B cell (primary cell): ENCODE results near the gene SPATA32. TPM values are rescaled to one million over a fixed set of nuclear protein-coding genes. Genes with fewer than 3 reads are reported as not detected.
A peak's percentile ranks its signal among the peaks of the same experiment; 100 is the strongest.

Source experiments
- ATAC-seq: fragments of 200-7000 bp; cut with Tn5 transposase; one replicate; pipeline ENCODE4 v1.10.0; 2021; ENCODE audit warnings: low read depth, mild to moderate bottlenecking, moderate number of reproducible peaks, moderate library complexity
- CTCF ChIA-PET: fragments of 350-600 bp; sonication (Branson Sonifier 250); formaldehyde crosslinking; loops from one replicate; lab custom pipeline; 2021; ENCODE audit warnings: antibody characterized with exemption, inconsistent platforms; lab: Charles Lee
- POLR2A ChIA-PET: fragments of 350-600 bp; sonication (Branson Sonifier 250); formaldehyde crosslinking; loops from one replicate; lab custom pipeline; 2021; ENCODE audit warnings: antibody characterized with exemption; lab: Charles Lee
- DNase-seq: peaks from one replicate; pipeline ENCODE4 v3.0.0; 2013
- H2AFZ ChIP-seq: 2 replicates; pipeline ENCODE4 v1.6.1; 2012; ENCODE audit warnings: mild to moderate bottlenecking, low read depth, low read length; ENCODE audit not compliant: insufficient read depth, poor library complexity, severe bottlenecking
- H3K27ac ChIP-seq, 2 donors: 1 replicate in 1 of 2; 2 replicates in 1 of 2; pipeline ENCODE4 v1.5.1; 2012 to 2013; ENCODE audit warnings: low read length in 2 of 2, mild to moderate bottlenecking in 2 of 2, moderate library complexity in 1 of 2
- H3K27me3 ChIP-seq, 4 experiments: fragments of 200-600 bp in 1 of 4; sonication (generic) in 1 of 4; replicated peaks in 1 of 4; 1 replicate in 2 of 4; 2 replicates in 2 of 4; pipeline versions ENCODE4 v1.6.1 to v1.7.0; 2013 to 2016; ENCODE audit warnings: low read length in 3 of 4, mild to moderate bottlenecking in 2 of 4, mixed read lengths in 1 of 4, moderate library complexity in 1 of 4; ENCODE audit not compliant: insufficient read depth in 4 of 4, control insufficient read depth in 3 of 4; ENCODE audit errors: control extremely low read depth in 1 of 4
- H3K36me3 ChIP-seq, 2 experiments: replicated peaks in 1 of 2; 1 replicate in 1 of 2; 2 replicates in 1 of 2; pipeline versions ENCODE4 v1.6.1 to v1.7.1; 2013; ENCODE audit warnings: low read length in 1 of 2; ENCODE audit not compliant: insufficient read depth in 2 of 2, control insufficient read depth in 1 of 2; ENCODE audit errors: control extremely low read depth in 1 of 2, extremely low read depth in 1 of 2
- H3K4me1 ChIP-seq, 2 donors: fragments of 200-600 bp in 1 of 2; sonication (generic) in 1 of 2; 1 replicate in 1 of 2; 2 replicates in 1 of 2; pipeline versions ENCODE4 v1.5.1 to v1.6.1; 2013 to 2017; ENCODE audit warnings: low read length in 2 of 2; ENCODE audit not compliant: control insufficient read depth in 2 of 2, insufficient read depth in 2 of 2
- H3K4me2 ChIP-seq: replicated peaks from 2 replicates; pipeline ENCODE3; 2012; ENCODE audit warnings: mild to moderate bottlenecking, low read depth, low read length; ENCODE audit not compliant: poor library complexity, severe bottlenecking
- H3K4me3 ChIP-seq, 5 experiments: fragments of 200-600 bp in 1 of 5; sonication (generic) in 1 of 5; 1 replicate in 3 of 5; 2 replicates in 2 of 5; pipeline versions ENCODE4 v1.5.1 to v1.7.0; 2011 to 2016; ENCODE audit warnings: low read length in 4 of 5, mild to moderate bottlenecking in 4 of 5, low read depth in 2 of 5, control low read depth in 1 of 5, moderate library complexity in 1 of 5; ENCODE audit not compliant: insufficient read depth in 1 of 5; ENCODE audit errors: control extremely low read depth in 1 of 5, extremely low read depth in 1 of 5
- H3K79me2 ChIP-seq: fragments of 200-600 bp; sonication (generic); one replicate; pipeline ENCODE4 v1.6.0; 2016; ENCODE audit warnings: low read length; ENCODE audit not compliant: control insufficient read depth, insufficient read depth
- H3K9ac ChIP-seq: fragments of 200-600 bp; sonication (generic); 2 replicates; pipeline ENCODE4 v1.6.1; 2017; ENCODE audit warnings: mild to moderate bottlenecking, low read length, moderate library complexity
- H3K9me3 ChIP-seq, 3 donors: one replicate each; pipeline versions ENCODE4 v1.6.1 to v1.7.1; 2013; ENCODE audit warnings: low read length in 2 of 3; ENCODE audit not compliant: control insufficient read depth in 2 of 3, insufficient read depth in 1 of 3; ENCODE audit errors: control extremely low read depth in 1 of 3
- H4K20me1 ChIP-seq: 2 replicates; pipeline ENCODE4 v1.6.0; 2012; ENCODE audit warnings: mild to moderate bottlenecking, low read length; ENCODE audit not compliant: insufficient read depth, control insufficient read depth, poor library complexity, severe bottlenecking
- H3K27ac Mint-ChIP-seq: one replicate; pipeline ENCODE4 v1.8.0; 2021; ENCODE audit warnings: mixed read lengths
- H3K27me3 Mint-ChIP-seq: one replicate; pipeline ENCODE4 v1.8.0; 2021; ENCODE audit warnings: mixed read lengths
- H3K4me1 Mint-ChIP-seq: one replicate; pipeline ENCODE4 v1.8.0; 2021; ENCODE audit warnings: mixed read lengths
- H3K4me3 Mint-ChIP-seq: one replicate; pipeline ENCODE4 v1.8.0; 2021; ENCODE audit warnings: mixed read lengths
- H3K9me3 Mint-ChIP-seq: one replicate; pipeline ENCODE4 v1.8.0; 2022; ENCODE audit warnings: mixed read lengths; ENCODE audit not compliant: insufficient read depth
- EZH2 ChIP-seq: IDR thresholded peaks from 2 replicates; pipeline ENCODE4 v1.6.1; 2012; ENCODE audit warnings: borderline replicate concordance, low read depth, mild to moderate bottlenecking, moderate library complexity, low read length; ENCODE audit not compliant: insufficient read depth, poor library complexity, severe bottlenecking
- WGBS: methylation state at CpG from one replicate; pipeline ENCODE4 v1.1.5; 2013; ENCODE audit warnings: missing lambda C conversion rate; ENCODE audit not compliant: insufficient coverage; 5-methylcytosine and 5-hydroxymethylcytosine counted together
- intact Hi-C: fragments of 100-400 bp; cut with micrococcal nuclease; formaldehyde crosslinking; loops from one replicate; pipeline ENCODE4 v1.10.0; 2022
- polyA plus RNA-seq: library from polyadenylated mRNA; depleted of rRNA; stranded (reverse); fragments of >200 nt; gene quantifications from 2 replicates; pipeline ENCODE4 v1.2.3, GENCODE V29; 2012
- total RNA-seq, 2 donors: library from RNA; stranded (reverse); fragments of 120-200 nt in 1 of 2; gene quantifications; 1 replicate in 1 of 2; 2 replicates in 1 of 2; pipeline versions ENCODE4 v1.2.3 to v1.2.4, GENCODE V29; 2013 to 2022
- TF ChIP-seq, protein P1 (sequence below): fragments of 200-600 bp; IDR thresholded peaks from one replicate; pipeline ENCODE4 v1.8.0; 2022; ENCODE audit warnings: antibody characterized with exemption, mild to moderate bottlenecking

Gene SPATA32
- total and polyA plus RNA-seq, 2 donors (not counting 1 experiment from before 2014, with no cell fraction given): 0.12 to 0.52 TPM

DNA sequence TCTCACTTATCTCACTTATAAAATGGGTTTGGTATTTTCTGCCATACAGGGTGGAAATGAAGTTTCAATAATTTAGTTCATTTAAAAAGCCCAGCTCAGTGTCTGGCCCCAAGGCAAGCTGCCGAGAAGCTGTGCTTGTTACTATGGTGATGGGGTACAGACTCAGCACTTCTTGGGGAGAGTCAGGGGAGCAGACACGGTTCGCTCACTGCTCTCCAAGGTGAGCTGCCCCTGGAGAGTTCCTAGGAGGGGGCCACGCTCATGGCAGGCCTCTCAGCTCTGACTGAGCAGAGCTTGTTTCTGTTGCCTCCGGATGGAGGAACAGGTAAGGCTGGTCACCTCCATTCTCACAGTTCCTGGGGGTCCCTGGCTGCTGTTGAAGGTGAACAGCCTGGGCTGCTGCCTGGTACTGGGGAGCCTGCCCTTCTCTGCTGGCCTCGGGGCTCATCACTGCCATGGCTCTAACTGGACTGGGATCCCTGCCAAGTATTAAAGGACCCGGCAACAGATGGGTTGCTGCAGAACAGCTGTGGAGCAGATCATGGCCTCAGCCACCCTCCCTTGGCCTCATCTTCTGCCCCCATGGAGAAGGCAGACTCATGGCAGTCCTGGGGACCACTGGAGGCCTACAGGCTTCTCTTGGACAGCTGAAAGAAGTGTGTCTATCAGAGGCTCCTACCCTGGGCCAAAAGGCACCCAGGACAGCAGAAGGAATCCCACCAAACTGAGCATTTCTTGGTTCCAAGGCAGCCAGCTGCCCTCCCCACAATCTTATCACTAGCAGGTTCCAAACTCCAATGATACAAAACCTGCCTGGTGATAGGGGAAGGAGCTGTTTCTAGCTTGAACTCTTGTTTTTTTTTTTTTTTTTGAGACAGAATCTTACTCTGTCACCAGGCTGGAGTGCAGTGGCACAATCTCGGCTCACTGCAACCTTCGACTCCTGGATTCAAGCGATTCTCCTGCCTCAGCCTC, 25.9 kb upstream of the SPATA32 start:
- peak overlapping the region in 1 of 2 donors; percentile 21 for H3K27ac ChIP-seq
- DNase-seq: no peak
- Mint-ChIP-seq H3K4me1 (peaks cover 29% of the 10 kb centered on the region), H3K9me3 (no peaks in the 10 kb centered on the region), H3K27me3 (no peaks in the 10 kb centered on the region), H3K27ac (peak overlapping the region; percentile 43), H3K4me3 (no peak overlapping the region)
- peaks cover 2 to 86% of the 10 kb centered on the region in 2 experiments for H3K36me3 ChIP-seq
- no peak overlapping the region for H3K4me3 ChIP-seq
- H4K20me1 ChIP-seq: peaks cover 51% of the 10 kb centered on the region
- WGBS: 76% methylated on average over 10 of the region's 10 CpGs
- H3K79me2 ChIP-seq: peaks cover 77% of the 10 kb centered on the region
- peaks cover 24 to 36% of the 10 kb centered on the region in 2 donors for H3K4me1 ChIP-seq
- no peak overlapping the region for H3K9ac ChIP-seq
- no peak for TF ChIP-seq EZH2
- TF ChIP-seq, protein P1, sequence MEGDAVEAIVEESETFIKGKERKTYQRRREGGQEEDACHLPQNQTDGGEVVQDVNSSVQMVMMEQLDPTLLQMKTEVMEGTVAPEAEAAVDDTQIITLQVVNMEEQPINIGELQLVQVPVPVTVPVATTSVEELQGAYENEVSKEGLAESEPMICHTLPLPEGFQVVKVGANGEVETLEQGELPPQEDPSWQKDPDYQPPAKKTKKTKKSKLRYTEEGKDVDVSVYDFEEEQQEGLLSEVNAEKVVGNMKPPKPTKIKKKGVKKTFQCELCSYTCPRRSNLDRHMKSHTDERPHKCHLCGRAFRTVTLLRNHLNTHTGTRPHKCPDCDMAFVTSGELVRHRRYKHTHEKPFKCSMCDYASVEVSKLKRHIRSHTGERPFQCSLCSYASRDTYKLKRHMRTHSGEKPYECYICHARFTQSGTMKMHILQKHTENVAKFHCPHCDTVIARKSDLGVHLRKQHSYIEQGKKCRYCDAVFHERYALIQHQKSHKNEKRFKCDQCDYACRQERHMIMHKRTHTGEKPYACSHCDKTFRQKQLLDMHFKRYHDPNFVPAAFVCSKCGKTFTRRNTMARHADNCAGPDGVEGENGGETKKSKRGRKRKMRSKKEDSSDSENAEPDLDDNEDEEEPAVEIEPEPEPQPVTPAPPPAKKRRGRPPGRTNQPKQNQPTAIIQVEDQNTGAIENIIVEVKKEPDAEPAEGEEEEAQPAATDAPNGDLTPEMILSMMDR: no peak
- ATAC-seq: no peak
- H3K27me3 ChIP-seq: no peaks in the 10 kb centered on the region
- H3K9me3 ChIP-seq: no peaks in the 10 kb centered on the region
- no peak overlapping the region for H2AFZ ChIP-seq
- no peak overlapping the region for H3K4me2 ChIP-seq
- POLR2A ChIA-PET: interaction anchor here (0.6 to 1.3 kb wide), 4 partner anchors 8 to 42 kb away, joined by 3 to 7 read pairs (median 4); no protein-coding TSS in a partner anchor
- intact Hi-C loops: no loop called here
- CTCF ChIA-PET: interaction anchor here (0.7 to 2.9 kb wide), 8 partner anchors 10 to 138 kb away, joined by 3 to 19 read pairs (median 4); partner anchors contain the start of gene MAP3K14
